ENCODE measurements around the gene MND1. TPM values are rescaled to one million over a fixed set of nuclear protein-coding genes. Genes with fewer than 3 reads are reported as not detected.
A peak's percentile ranks its signal among the peaks of the same experiment; 100 is the strongest.

MND1 gene
- total RNA-seq, 1 donor from 2014 or later: 18.8 TPM

- Mint-ChIP-seq H3K4me3 (no peak overlapping the region), H3K36me3 (ENCODE audit: low read depth) (no peaks in the 10 kb centered on the region), H3K9me3 (no peaks in the 10 kb centered on the region), H3K4me1 (peaks cover 3% of the 10 kb centered on the region), H3K27me3 (peaks cover 4% of the 10 kb centered on the region), H3K27ac (no peak overlapping the region)
- intact Hi-C loops (cut with micrococcal nuclease): no loop called here
- DNase-seq: no peak
These were observed 10.6 kb upstream of the MND1 start for GRCh38 chr4:153333874-153334273.

GRCh38 chr4:153335665-153336064, 8.8 kb upstream of the MND1 start:
- Mint-ChIP-seq H3K4me3 (no peak overlapping the region), H3K4me1 (peaks cover 3% of the 10 kb centered on the region), H3K27me3 (peaks cover 2% of the 10 kb centered on the region), H3K27ac (no peak overlapping the region), H3K36me3 (ENCODE audit: low read depth) (no peaks in the 10 kb centered on the region), H3K9me3 (no peaks in the 10 kb centered on the region)
- intact Hi-C loops (cut with micrococcal nuclease): no loop called here
- DNase-seq: no peak

- intact Hi-C loops (cut with micrococcal nuclease): no loop called here
- Mint-ChIP-seq H3K27me3 (peaks cover 10% of the 10 kb centered on the region), H3K27ac (no peak overlapping the region), H3K36me3 (ENCODE audit: low read depth) (no peaks in the 10 kb centered on the region), H3K9me3 (no peaks in the 10 kb centered on the region), H3K4me1 (peaks cover 12% of the 10 kb centered on the region), H3K4me3 (no peak overlapping the region)
- no peak for DNase-seq
These were observed 6.8 kb upstream of the MND1 start for GRCh38 chr4:153337686-153338085.

- H3K4me1 Mint-ChIP-seq: peaks cover 23% of the 10 kb centered on the region
- intact Hi-C loops (cut with micrococcal nuclease): no loop called here
These were observed 2.9 kb upstream of the MND1 start for GRCh38 chr4:153341575-153342090.

GRCh38 chr4:153342751-153343552, 1.5 kb upstream of the MND1 start:
- H3K36me3 Mint-ChIP-seq (ENCODE audit: low read depth): no peaks in the 10 kb centered on the region
- peaks cover 36% of the 10 kb centered on the region for H3K4me1 Mint-ChIP-seq
- intact Hi-C loops (cut with micrococcal nuclease): no loop called here
- H3K4me3 Mint-ChIP-seq: no peak overlapping the region
- peaks cover 10% of the 10 kb centered on the region for H3K27me3 Mint-ChIP-seq
- H3K27ac Mint-ChIP-seq: no peak overlapping the region
- DNase-seq: peak; percentile 54
- no peaks in the 10 kb centered on the region for H3K9me3 Mint-ChIP-seq

More at GRCh38 chr4:153341575-153342090, 2.9 kb upstream of the MND1 start:
- no peak overlapping the region for H3K27ac Mint-ChIP-seq
- peak; percentile 52 for DNase-seq
- peaks cover 10% of the 10 kb centered on the region for H3K27me3 Mint-ChIP-seq
- H3K9me3 Mint-ChIP-seq: no peaks in the 10 kb centered on the region
- H3K4me3 Mint-ChIP-seq: no peak overlapping the region
- no peaks in the 10 kb centered on the region for H3K36me3 Mint-ChIP-seq (ENCODE audit: low read depth)

GRCh38 chr4:153345012-153345981, 809 bp downstream of the MND1 start:
- Mint-ChIP-seq H3K27ac (peak overlapping the region; percentile 90), H3K4me1 (peaks cover 51% of the 10 kb centered on the region), H3K36me3 (ENCODE audit: low read depth) (peaks cover 3% of the 10 kb centered on the region), H3K27me3 (peaks cover 10% of the 10 kb centered on the region), H3K4me3 (peak overlapping the region; percentile 93), H3K9me3 (no peaks in the 10 kb centered on the region)
- DNase-seq: peak; percentile 87
- intact Hi-C loops (cut with micrococcal nuclease): loop anchor here (1.0 to 2.0 kb wide), 6 partner anchors 89 to 298 kb away; no protein-coding TSS in a partner anchor

GRCh38 chr4:153346031-153346430, 1.5 kb downstream of the MND1 start:
- H3K36me3 Mint-ChIP-seq (ENCODE audit: low read depth): peaks cover 6% of the 10 kb centered on the region
- no peak overlapping the region for H3K27ac Mint-ChIP-seq
- H3K4me3 Mint-ChIP-seq: peak overlapping the region; percentile 93
- intact Hi-C loops (cut with micrococcal nuclease): no loop called here
- no peak for DNase-seq
- H3K9me3 Mint-ChIP-seq: no peaks in the 10 kb centered on the region
- H3K27me3 Mint-ChIP-seq: peaks cover 8% of the 10 kb centered on the region
- peaks cover 52% of the 10 kb centered on the region for H3K4me1 Mint-ChIP-seq

- peaks cover 48% of the 10 kb centered on the region for H3K4me1 Mint-ChIP-seq
- intact Hi-C loops (cut with micrococcal nuclease): no loop called here
- peaks cover 4% of the 10 kb centered on the region for H3K27me3 Mint-ChIP-seq
- peaks cover 6% of the 10 kb centered on the region for H3K36me3 Mint-ChIP-seq (ENCODE audit: low read depth)
- H3K27ac Mint-ChIP-seq: no peak overlapping the region
- H3K9me3 Mint-ChIP-seq: no peaks in the 10 kb centered on the region
- no peak for DNase-seq
- H3K4me3 Mint-ChIP-seq: no peak overlapping the region
These were observed 2.1 kb downstream of the MND1 start for GRCh38 chr4:153346563-153346962.

- Mint-ChIP-seq H3K4me1 (peaks cover 44% of the 10 kb centered on the region), H3K27ac (no peak overlapping the region), H3K36me3 (ENCODE audit: low read depth) (peaks cover 6% of the 10 kb centered on the region), H3K27me3 (peaks cover 1% of the 10 kb centered on the region), H3K9me3 (no peaks in the 10 kb centered on the region), H3K4me3 (no peak overlapping the region)
- intact Hi-C loops (cut with micrococcal nuclease): no loop called here
- no peak for DNase-seq
These were observed 2.6 kb downstream of the MND1 start for GRCh38 chr4:153347117-153347516.

GRCh38 chr4:153348006-153348405, 3.5 kb downstream of the MND1 start:
- H3K36me3 Mint-ChIP-seq (ENCODE audit: low read depth): peaks cover 9% of the 10 kb centered on the region
- H3K9me3 Mint-ChIP-seq: no peaks in the 10 kb centered on the region
- H3K4me3 Mint-ChIP-seq: no peak overlapping the region
- H3K27me3 Mint-ChIP-seq: no peaks in the 10 kb centered on the region
- H3K4me1 Mint-ChIP-seq: peaks cover 44% of the 10 kb centered on the region
- no peak overlapping the region for H3K27ac Mint-ChIP-seq
- intact Hi-C loops (cut with micrococcal nuclease): no loop called here
- DNase-seq: no peak

GRCh38 chr4:153349206-153349805, 4.8 kb downstream of the MND1 start:
- no peaks in the 10 kb centered on the region for H3K27me3 Mint-ChIP-seq
- intact Hi-C loops (cut with micrococcal nuclease): no loop called here
- H3K4me3 Mint-ChIP-seq: no peak overlapping the region
- H3K4me1 Mint-ChIP-seq: peaks cover 42% of the 10 kb centered on the region
- H3K9me3 Mint-ChIP-seq: no peaks in the 10 kb centered on the region
- no peak for DNase-seq
- peaks cover 9% of the 10 kb centered on the region for H3K36me3 Mint-ChIP-seq (ENCODE audit: low read depth)
- H3K27ac Mint-ChIP-seq: no peak overlapping the region

GRCh38 chr4:153362184-153362583, 17.7 kb downstream of the MND1 start:
- H3K27me3 Mint-ChIP-seq: no peaks in the 10 kb centered on the region
- H3K4me1 Mint-ChIP-seq: peaks cover 11% of the 10 kb centered on the region
- peaks cover 58% of the 10 kb centered on the region for H3K36me3 Mint-ChIP-seq (ENCODE audit: low read depth)
- peaks cover 4% of the 10 kb centered on the region for H3K9me3 Mint-ChIP-seq
- H3K27ac Mint-ChIP-seq: no peak overlapping the region
- H3K4me3 Mint-ChIP-seq: no peak overlapping the region
- intact Hi-C loops (cut with micrococcal nuclease): no loop called here
- DNase-seq: peak; percentile 46

GRCh38 chr4:153364061-153364460, 19.6 kb downstream of the MND1 start:
- intact Hi-C loops (cut with micrococcal nuclease): no loop called here

More at GRCh38 chr4:153364061-153364460, 19.6 kb downstream of the MND1 start:
- no peaks in the 10 kb centered on the region for H3K27me3 Mint-ChIP-seq
- no peak overlapping the region for H3K4me3 Mint-ChIP-seq
- no peak for DNase-seq
- H3K9me3 Mint-ChIP-seq: peaks cover 11% of the 10 kb centered on the region
- peaks cover 58% of the 10 kb centered on the region for H3K36me3 Mint-ChIP-seq (ENCODE audit: low read depth)
- H3K4me1 Mint-ChIP-seq: peaks cover 11% of the 10 kb centered on the region
- H3K27ac Mint-ChIP-seq: no peak overlapping the region
